ENCODE data around the gene SYCE1L.

- TF ChIP-seq CTCF (IDR thresholded peaks at IDR 0.05) (no peak), EP300 (IDR thresholded peaks at IDR 0.05) (no peak), POLR2A (IDR thresholded peaks at IDR 0.05) (no peak)
These were observed 4.6 kb upstream of the SYCE1L start for GRCh38 chr16:77194295-77195231.

Measured in gastroesophageal sphincter (tissue), 3 donors.